Astrocyte of the cerebellum (primary cell): ENCODE results near the gene NUP188.
A peak's percentile ranks its signal among the peaks of the same experiment; 100 is the strongest.

ENCODE experiments used
- DNase-seq: peaks from one replicate; pipeline ENCODE4 v3.0.0-alpha.2; 2011; ENCODE audit warnings: low read depth
- H3K4me3 ChIP-seq: 2 replicates; pipeline ENCODE4 v1.5.1; 2011; ENCODE audit warnings: mild to moderate bottlenecking, low read depth, low read length, moderate library complexity
- CTCF ChIP-seq: IDR thresholded peaks from 2 replicates; pipeline ENCODE4 v1.5.1; 2012; ENCODE audit warnings: low read length, low read depth, moderate library complexity, mild to moderate bottlenecking; ENCODE audit errors: missing control alignments
- in situ Hi-C: cut with HindIII; loops from 2 replicates; pipeline ENCODE4 v1.10.0; 2017; ENCODE audit warnings: low sequenced_read_pairs

NUP188 gene

GRCh38 chr9:129037767-129038098, 90.2 kb downstream of the NUP188 start:
- DNase-seq, result no peak

GRCh38 chr9:129038109-129038852, 90.8 kb downstream of the NUP188 start:
- in situ Hi-C loops, result loop anchor here (10.0 kb wide), 1 partner anchor 47 kb away; the partner anchor contains the start of gene DOLPP1
- DNase-seq, result no peak
- no peak for TF ChIP-seq CTCF
- no peak overlapping the region for H3K4me3 ChIP-seq

More at GRCh38 chr9:129037767-129038098, 90.2 kb downstream of the NUP188 start:
- peak overlapping the region; percentile 98 for H3K4me3 ChIP-seq
- in situ Hi-C loops, result loop anchor here (10.0 kb wide), 1 partner anchor 47 kb away; the partner anchor contains the start of gene DOLPP1
- no peak for TF ChIP-seq CTCF

- no peak for TF ChIP-seq CTCF
- no peak overlapping the region for H3K4me3 ChIP-seq
- DNase-seq, result no peak
- in situ Hi-C loops, result no loop called here
These were observed 92.7 kb downstream of the NUP188 start for GRCh38 chr9:129040113-129040643.

- no peak overlapping the region for H3K4me3 ChIP-seq
- in situ Hi-C loops, result no loop called here
These were observed 94.5 kb downstream of the NUP188 start for GRCh38 chr9:129042016-129042415.

GRCh38 chr9:129052592-129052991, 105.1 kb downstream of the NUP188 start:
- in situ Hi-C loops, result no loop called here
- H3K4me3 ChIP-seq, result no peak overlapping the region
- DNase-seq, result no peak
- TF ChIP-seq CTCF, result no peak

More at GRCh38 chr9:129042016-129042415, 94.5 kb downstream of the NUP188 start:
- TF ChIP-seq CTCF, result no peak
- DNase-seq, result no peak

- no peak for TF ChIP-seq CTCF
- in situ Hi-C loops, result no loop called here
- no peak overlapping the region for H3K4me3 ChIP-seq
- DNase-seq, result no peak
These were observed 105.5 kb downstream of the NUP188 start for GRCh38 chr9:129053020-129053419.
